ENCODE results near the gene EXOSC10. TPM values are rescaled to one million over a fixed set of nuclear protein-coding genes. Genes with fewer than 3 reads are reported as not detected.

EXOSC10 gene
- total and polyA plus RNA-seq, 2 of the 4 experiments (the other 2 are of a cell fraction), result 64.5 to 66.0 TPM

GRCh38 chr1:11046625-11047365 is 52.9 kb downstream of the EXOSC10 start, which contains the start of gene MASP2:
Gene MASP2, minus strand, starts transcription at chr1:11047239. Its CDS starts 32 bp downstream, at chr1:11047207.
- H2AK9ac ChIP-seq (replicated peaks; ENCODE audit: low read depth, low read length, poor library complexity), result no peak within 1 kb of the TSS
- H3K18ac ChIP-seq (ENCODE audit: low read depth, low read length), result no peak within 1 kb of the TSS
- no peak within 1 kb of the TSS for H3K56ac ChIP-seq (ENCODE audit: extremely low read depth, insufficient read depth, low read length)
- no peak within 1 kb of the TSS for H3K4ac ChIP-seq (ENCODE audit: low read depth, low read length)
- no peak within 1 kb of the TSS for H3K23ac ChIP-seq (ENCODE audit: low read depth, low read length)
- no peak within 1 kb of the TSS for H3K27ac ChIP-seq (ENCODE audit: insufficient read depth, low read length)
- no peak within 1 kb of the TSS for H4K91ac ChIP-seq (ENCODE audit: insufficient read depth, low read depth, low read length)
- H3K27me3 ChIP-seq (ENCODE audit: control insufficient read depth, insufficient read depth, low read length), result no peaks in the 10 kb centered on the region; the same call in 1 of the 2 replicates
- intact Hi-C loops (cut with micrococcal nuclease) (no loop called here), in situ Hi-C loops (cut with MboI; ENCODE audit: low sequenced_read_pairs) (no loop called here), dilution Hi-C loops (cut with HindIII; ENCODE audit: low sequenced_read_pairs, unreplicated experiment) (no loop called here)
- no peaks in the 10 kb centered on the region for H3K9me1 ChIP-seq (ENCODE audit: insufficient read depth, low read length)
- H2BK5ac ChIP-seq (ENCODE audit: low read depth, low read length, poor library complexity, severe bottlenecking), result no peak within 1 kb of the TSS
- H2BK20ac ChIP-seq (ENCODE audit: low read depth, low read length), result no peak within 1 kb of the TSS
- no peak within 1 kb of the TSS for H4K5ac ChIP-seq (ENCODE audit: low read depth, low read length)
- H3K4me2 ChIP-seq (ENCODE audit: low read depth, low read length), result no peak within 1 kb of the TSS
- 97% methylated on average over 6 of the region's 28 CpGs; no CpG with 5 or more reads in 1 of the 2 experiments for WGBS, 2 experiments (ENCODE audit: extremely low coverage in 2 of 2, insufficient read length in 1 of 2)
- H2BK120ac ChIP-seq (ENCODE audit: low read depth, low read length), result no peak within 1 kb of the TSS
- no peak within 1 kb of the TSS for H4K8ac ChIP-seq (ENCODE audit: low read depth in 2 of 2, low read length in 2 of 2)
- ChIA-PET POLR2A (ENCODE audit: unreplicated experiment) (no interaction called here), CTCF (interaction anchor here (0.8 to 1.6 kb wide), 2 partner anchors 9 kb away, joined by 3 to 5 read pairs; no protein-coding TSS in a partner anchor)
- no peaks in the 10 kb centered on the region for H3K79me1 ChIP-seq (ENCODE audit: low read depth in 1 of 2, low read length in 2 of 2)
- H2BK15ac ChIP-seq (ENCODE audit: low read depth, low read length), result no peak within 1 kb of the TSS
- ATAC-seq (ENCODE audit: low read depth) (no peak), DNase-seq (no peak)
- no peaks in the 10 kb centered on the region for H3K4me1 ChIP-seq (ENCODE audit: control insufficient read depth, insufficient read depth, low read length)
- TF ChIP-seq FOS (IDR thresholded peaks at IDR 0.05; ENCODE audit: low read depth, low read length), result no peak
- H3K36me3 ChIP-seq (ENCODE audit: control insufficient read depth, insufficient read depth, low read length), result no peaks in the 10 kb centered on the region
- no peaks in the 10 kb centered on the region for H4K20me1 ChIP-seq (ENCODE audit: insufficient read depth, low read length)
- no peak within 1 kb of the TSS for H2AK5ac ChIP-seq (ENCODE audit: low read depth, low read length)
- H3K14ac ChIP-seq (replicated peaks; ENCODE audit: low read depth, low read length), result no peak within 1 kb of the TSS
- no peaks in the 10 kb centered on the region for H3K9me3 ChIP-seq (ENCODE audit: control insufficient read depth, insufficient read depth, low read length)
- H3K9ac ChIP-seq (ENCODE audit: low read depth, low read length), result no peak within 1 kb of the TSS
- no peak within 1 kb of the TSS for H3K4me3 ChIP-seq (ENCODE audit: insufficient read depth, low read depth, low read length)
- BruUV-seq (replicated peaks), result no TSS peak
- peak within 1 kb of the TSS; percentile 33 for H2AFZ ChIP-seq (replicated peaks; ENCODE audit: low read length, poor library complexity)

Measured in IMR-90 (cell line).